HG03354 (cell line): ENCODE results near the gene RTN3.

ENCODE experiments used
- ATAC-seq: cut with Tn5 transposase; IDR thresholded peaks from one replicate; pipeline ENCODE4 v1.9.1; 2021; ENCODE audit warnings: mild to moderate bottlenecking; ENCODE audit not compliant: unreplicated experiment, poor library complexity, severe bottlenecking

RTN3 gene

GRCh38 chr11:63802637-63803414, 121.5 kb downstream of the RTN3 start:
- no peak for ATAC-seq

GRCh38 chr11:63804259-63804658, 123.0 kb downstream of the RTN3 start:
- no peak for ATAC-seq

- no peak for ATAC-seq
Measured at GRCh38 chr11:63805844-63806415, 124.6 kb downstream of the RTN3 start.
